ENCODE data around the gene MAPK11.

MAPK11 gene

GRCh38 chr22:50232481-50233151 lies 37.6 kb downstream of the MAPK11 start:
- no peak for DNase-seq (ENCODE audit: low read depth in 2 of 2)
- no peak overlapping the region for H3K4me3 ChIP-seq (replicated peaks in 1 of 2; ENCODE audit: low read depth in 2 of 2, low read length in 2 of 2)
- TF ChIP-seq CTCF (IDR thresholded peaks at IDR 0.05; ENCODE audit: low read depth, low read length) = no peak

- no peak overlapping the region for H3K4me3 ChIP-seq (replicated peaks in 1 of 2; ENCODE audit: low read depth in 2 of 2, low read length in 2 of 2)
- DNase-seq (ENCODE audit: low read depth in 2 of 2) = no peak
- TF ChIP-seq CTCF (IDR thresholded peaks at IDR 0.05; ENCODE audit: low read depth, low read length) = no peak
Measured at GRCh38 chr22:50229370-50229769, 40.8 kb downstream of the MAPK11 start.

GRCh38 chr22:50228366-50228765 lies 41.8 kb downstream of the MAPK11 start:
- no peak for DNase-seq (ENCODE audit: low read depth in 2 of 2)
- no peak overlapping the region for H3K4me3 ChIP-seq (replicated peaks in 1 of 2; ENCODE audit: low read depth in 2 of 2, low read length in 2 of 2)
- TF ChIP-seq CTCF (IDR thresholded peaks at IDR 0.05; ENCODE audit: low read depth, low read length) = no peak

- TF ChIP-seq CTCF (IDR thresholded peaks at IDR 0.05; ENCODE audit: low read depth, low read length) = no peak
- H3K4me3 ChIP-seq (replicated peaks in 1 of 2; ENCODE audit: low read depth in 2 of 2, low read length in 2 of 2) = no peak overlapping the region
- DNase-seq (ENCODE audit: low read depth in 2 of 2) = no peak
Measured at GRCh38 chr22:50227579-50228215, 42.5 kb downstream of the MAPK11 start.

- no peak overlapping the region for H3K4me3 ChIP-seq (replicated peaks in 1 of 2; ENCODE audit: low read depth in 2 of 2, low read length in 2 of 2)
- DNase-seq (ENCODE audit: low read depth in 2 of 2) = no peak
- TF ChIP-seq CTCF (IDR thresholded peaks at IDR 0.05; ENCODE audit: low read depth, low read length) = no peak
Measured at GRCh38 chr22:50226875-50227165, 43.4 kb downstream of the MAPK11 start.

- H3K4me3 ChIP-seq (replicated peaks in 1 of 2; ENCODE audit: low read depth in 2 of 2, low read length in 2 of 2) = no peak overlapping the region
- no peak for TF ChIP-seq CTCF (IDR thresholded peaks at IDR 0.05; ENCODE audit: low read depth, low read length)
Measured at GRCh38 chr22:50226063-50226874, 43.9 kb downstream of the MAPK11 start.

More at GRCh38 chr22:50226063-50226874, 43.9 kb downstream of the MAPK11 start:
- DNase-seq (ENCODE audit: low read depth in 2 of 2) = no peak
